ENCODE measurements around the gene SLC34A1. TPM values are rescaled to one million over a fixed set of nuclear protein-coding genes. Genes with fewer than 3 reads are reported as not detected.

Gene SLC34A1
- total RNA-seq, 1 donor from 2014 or later = 0.16 TPM

DNA sequence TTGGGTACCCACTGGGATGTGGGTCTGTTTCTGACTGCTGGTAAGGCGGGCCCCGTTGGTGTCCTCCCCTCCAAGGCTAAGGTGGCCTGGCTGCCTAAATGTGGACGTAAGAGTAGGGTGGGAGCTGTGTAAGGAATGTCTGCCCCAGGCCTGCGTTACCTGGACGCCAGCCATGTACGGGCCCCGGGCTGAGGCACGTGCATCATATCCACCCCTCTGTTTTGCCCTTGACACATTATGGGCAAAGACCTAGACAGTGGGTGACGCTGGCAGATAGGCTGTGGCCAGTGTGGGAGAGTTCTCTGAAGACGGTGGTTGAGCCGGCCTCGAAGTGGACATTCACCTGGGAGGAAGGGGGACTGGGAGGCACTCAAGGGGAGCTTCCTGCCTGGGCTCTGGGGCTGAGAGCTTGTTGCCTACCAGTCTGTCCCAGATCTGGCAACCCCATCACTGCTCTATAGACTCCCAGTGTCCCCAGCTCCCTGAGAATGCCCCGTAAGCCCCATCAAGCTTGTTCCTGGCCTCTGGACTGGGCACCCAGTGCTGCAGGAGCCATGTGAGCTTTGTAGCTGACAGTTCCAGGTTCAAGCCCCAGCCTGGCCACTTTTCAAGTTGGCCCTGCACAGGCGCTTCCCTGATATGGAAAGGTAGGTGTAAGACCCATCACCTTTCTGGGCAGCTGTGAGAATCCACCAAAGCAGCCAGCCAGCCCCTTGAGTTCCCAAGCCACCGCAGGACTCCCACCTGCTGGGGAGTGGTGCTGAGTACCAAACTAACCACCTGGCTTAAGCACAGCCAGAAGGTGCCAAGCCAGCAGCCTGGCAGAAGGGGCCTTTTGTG is 59.1 kb downstream of the SLC34A1 start:
- no peak overlapping the region for H3K27ac Mint-ChIP-seq (ENCODE audit: unreplicated experiment)
- H3K36me3 Mint-ChIP-seq (ENCODE audit: low read depth) = peaks cover 9% of the 10 kb centered on the region
- H3K4me3 Mint-ChIP-seq = peak overlapping the region; percentile 88

GRCh38 chr5:177444106-177445051 is 60.1 kb downstream of the SLC34A1 start:
- H3K36me3 Mint-ChIP-seq (ENCODE audit: low read depth) = peaks cover 7% of the 10 kb centered on the region
- H3K4me1 Mint-ChIP-seq = peaks cover 43% of the 10 kb centered on the region
- TF ChIP-seq, protein P1, sequence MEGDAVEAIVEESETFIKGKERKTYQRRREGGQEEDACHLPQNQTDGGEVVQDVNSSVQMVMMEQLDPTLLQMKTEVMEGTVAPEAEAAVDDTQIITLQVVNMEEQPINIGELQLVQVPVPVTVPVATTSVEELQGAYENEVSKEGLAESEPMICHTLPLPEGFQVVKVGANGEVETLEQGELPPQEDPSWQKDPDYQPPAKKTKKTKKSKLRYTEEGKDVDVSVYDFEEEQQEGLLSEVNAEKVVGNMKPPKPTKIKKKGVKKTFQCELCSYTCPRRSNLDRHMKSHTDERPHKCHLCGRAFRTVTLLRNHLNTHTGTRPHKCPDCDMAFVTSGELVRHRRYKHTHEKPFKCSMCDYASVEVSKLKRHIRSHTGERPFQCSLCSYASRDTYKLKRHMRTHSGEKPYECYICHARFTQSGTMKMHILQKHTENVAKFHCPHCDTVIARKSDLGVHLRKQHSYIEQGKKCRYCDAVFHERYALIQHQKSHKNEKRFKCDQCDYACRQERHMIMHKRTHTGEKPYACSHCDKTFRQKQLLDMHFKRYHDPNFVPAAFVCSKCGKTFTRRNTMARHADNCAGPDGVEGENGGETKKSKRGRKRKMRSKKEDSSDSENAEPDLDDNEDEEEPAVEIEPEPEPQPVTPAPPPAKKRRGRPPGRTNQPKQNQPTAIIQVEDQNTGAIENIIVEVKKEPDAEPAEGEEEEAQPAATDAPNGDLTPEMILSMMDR (conservative IDR thresholded peaks at IDR 0.05) = no peak
- H3K9me3 Mint-ChIP-seq = no peaks in the 10 kb centered on the region
- peak overlapping the region; percentile 87 for H3K27ac Mint-ChIP-seq (ENCODE audit: unreplicated experiment)
- peak overlapping the region; percentile 88 for H3K4me3 Mint-ChIP-seq
- DNase-seq (ENCODE audit: low read depth, low spot score) = no peak
- H3K27me3 Mint-ChIP-seq (ENCODE audit: low read depth) = peaks cover 38% of the 10 kb centered on the region

More for the DNA sequence above, 59.1 kb downstream of the SLC34A1 start:
- H3K27me3 Mint-ChIP-seq (ENCODE audit: low read depth) = peaks cover 31% of the 10 kb centered on the region
- peaks cover 33% of the 10 kb centered on the region for H3K4me1 Mint-ChIP-seq
- TF ChIP-seq, protein P1 (conservative IDR thresholded peaks at IDR 0.05) = no peak
- no peaks in the 10 kb centered on the region for H3K9me3 Mint-ChIP-seq
- DNase-seq (ENCODE audit: low read depth, low spot score) = no peak

DNA sequence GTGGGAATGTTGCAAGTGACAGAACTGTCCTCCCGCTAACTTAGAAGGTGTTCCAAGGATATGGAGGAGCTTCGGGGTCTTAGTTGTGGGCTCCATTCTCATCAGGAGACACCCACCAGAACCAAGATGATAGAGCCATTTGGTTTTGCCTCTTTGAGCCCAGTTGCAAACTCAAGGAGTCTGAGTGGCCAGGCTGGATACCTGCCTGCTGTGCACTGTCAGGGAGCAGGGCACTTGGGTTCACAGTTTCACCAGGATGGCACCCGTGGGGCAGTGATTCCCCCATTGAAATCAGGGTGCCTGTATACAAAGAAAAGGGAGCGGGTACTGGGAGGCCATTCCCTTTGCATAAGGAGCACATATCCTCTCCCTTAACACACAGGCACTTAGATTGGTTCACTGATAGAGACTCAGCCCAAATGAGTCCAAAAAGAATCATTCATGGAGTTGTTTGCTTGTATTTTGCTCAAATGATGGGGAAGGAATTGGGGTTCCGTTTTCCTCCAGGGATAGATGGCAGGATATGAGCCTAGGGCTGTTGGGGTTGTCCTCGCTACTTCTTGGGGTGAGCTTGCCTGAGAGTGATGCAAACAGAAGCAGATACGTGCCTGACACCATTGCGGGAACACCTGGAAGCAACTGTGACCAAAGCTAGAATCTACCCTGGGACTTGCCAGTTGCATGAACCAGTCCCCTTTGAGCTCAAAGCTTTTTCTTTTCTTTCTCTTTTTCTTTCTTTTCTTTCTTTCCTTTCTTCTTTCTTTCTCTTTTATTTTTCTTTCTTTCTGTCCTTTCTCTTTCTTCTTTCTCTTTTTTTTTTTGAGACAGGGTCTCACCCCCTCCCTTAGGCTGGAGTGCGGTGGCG is 61.0 kb downstream of the SLC34A1 start:
- Mint-ChIP-seq H3K4me1 (peaks cover 50% of the 10 kb centered on the region), H3K27me3 (ENCODE audit: low read depth) (peaks cover 43% of the 10 kb centered on the region), H3K4me3 (peak overlapping the region; percentile 88), H3K27ac (ENCODE audit: unreplicated experiment) (peak overlapping the region; percentile 13), H3K36me3 (ENCODE audit: low read depth) (peaks cover 3% of the 10 kb centered on the region), H3K9me3 (no peaks in the 10 kb centered on the region)
- no peak for DNase-seq (ENCODE audit: low read depth, low spot score)
- TF ChIP-seq, protein P1 (conservative IDR thresholded peaks at IDR 0.05) = no peak

- Mint-ChIP-seq H3K36me3 (ENCODE audit: low read depth) (peaks cover 5% of the 10 kb centered on the region), H3K4me1 (peaks cover 56% of the 10 kb centered on the region), H3K27ac (ENCODE audit: unreplicated experiment) (peak overlapping the region; percentile 13), H3K4me3 (peak overlapping the region; percentile 88), H3K27me3 (ENCODE audit: low read depth) (peaks cover 45% of the 10 kb centered on the region), H3K9me3 (no peaks in the 10 kb centered on the region)
- DNase-seq (ENCODE audit: low read depth, low spot score) = no peak
- TF ChIP-seq, protein P1 (conservative IDR thresholded peaks at IDR 0.05) = no peak
Observed at GRCh38 chr5:177445917-177446199, 61.6 kb downstream of the SLC34A1 start.
